Liver (tissue), 9 donors: Measurements from ENCODE around the gene FXYD4. TPM values are rescaled to one million over a fixed set of nuclear protein-coding genes. Genes with fewer than 3 reads are reported as not detected.

Source experiments
- DNase-seq: peaks from one replicate; pipeline ENCODE4 v3.0.0-alpha.2; 2017; ENCODE audit warnings: low spot score
- H3K27ac ChIP-seq, 2 donors: one replicate each; pipeline ENCODE4 v1.7.0; 2013; ENCODE audit warnings: inconsistent platforms in 2 of 2, low read length in 2 of 2, control low read depth in 1 of 2, low read depth in 1 of 2, mild to moderate bottlenecking in 1 of 2
- H3K27me3 ChIP-seq, 4 donors: one replicate each; pipeline versions ENCODE4 v1.6.1 to v1.7.0; 2013; ENCODE audit warnings: low read length in 3 of 4, inconsistent platforms in 1 of 4, mild to moderate bottlenecking in 1 of 4, moderate library complexity in 1 of 4; ENCODE audit not compliant: control insufficient read depth in 4 of 4, insufficient read depth in 4 of 4
- H3K36me3 ChIP-seq, 4 donors: one replicate each; pipeline versions ENCODE4 v1.6.1 to v1.7.0; 2013; ENCODE audit warnings: low read length in 3 of 4, mild to moderate bottlenecking in 3 of 4, low read depth in 1 of 4, moderate library complexity in 1 of 4; ENCODE audit not compliant: control insufficient read depth in 4 of 4, insufficient read depth in 3 of 4
- H3K4me1 ChIP-seq, 4 donors: one replicate each; pipeline versions ENCODE4 v1.6.1 to v1.7.0; 2013; ENCODE audit warnings: low read length in 3 of 4, mild to moderate bottlenecking in 3 of 4, moderate library complexity in 1 of 4; ENCODE audit not compliant: control insufficient read depth in 4 of 4, insufficient read depth in 4 of 4
- H3K4me3 ChIP-seq, 3 donors: one replicate each; pipeline versions ENCODE4 v1.6.1 to v1.7.0; 2013; ENCODE audit warnings: low read length in 3 of 3, control low read depth in 1 of 3, low read depth in 1 of 3, mild to moderate bottlenecking in 1 of 3
- H3K9ac ChIP-seq, 2 donors: one replicate each; pipeline ENCODE4 v1.7.0; 2013; ENCODE audit warnings: low read length in 2 of 2, mild to moderate bottlenecking in 2 of 2, moderate library complexity in 2 of 2, control low read depth in 1 of 2, low read depth in 1 of 2
- H3K9me3 ChIP-seq, 4 donors: one replicate each; pipeline versions ENCODE4 v1.6.1 to v1.7.0; 2013; ENCODE audit warnings: low read length in 3 of 4; ENCODE audit not compliant: control insufficient read depth in 4 of 4
- ATF3 ChIP-seq: IDR thresholded peaks from 2 replicates; pipeline ENCODE4 v1.6.1; 2016; ENCODE audit warnings: antibody characterized with exemption
- CTCF ChIP-seq: fragments of 150-350 bp; IDR thresholded peaks from 2 replicates; pipeline ENCODE4 v1.5.1; 2017; ENCODE audit warnings: improper control_type of control experiment, low read depth, low read length; ENCODE audit not compliant: missing input control
- EGR1 ChIP-seq, 2 donors: IDR thresholded peaks; 2 replicates each; pipeline ENCODE4 v1.6.1; 2016 to 2018; ENCODE audit warnings: antibody characterized with exemption in 2 of 2, low read depth in 2 of 2
- FOXA1 ChIP-seq: IDR thresholded peaks from 2 replicates; pipeline ENCODE4 v1.6.1; 2016; ENCODE audit warnings: antibody characterized with exemption
- FOXA2 ChIP-seq: IDR thresholded peaks from 2 replicates; pipeline ENCODE4 v1.6.1; 2016; ENCODE audit warnings: antibody characterized with exemption
- GABPA ChIP-seq, 2 donors: IDR thresholded peaks in 1 of 2; conservative IDR thresholded peaks in 1 of 2; 2 replicates each; pipeline ENCODE4 v1.6.1; 2016; ENCODE audit warnings: antibody characterized with exemption in 2 of 2, mild to moderate bottlenecking in 1 of 2, moderate library complexity in 1 of 2
- HNF4A ChIP-seq, 2 donors: conservative IDR thresholded peaks; 2 replicates each; pipeline ENCODE4 v1.6.1; 2016; ENCODE audit warnings: antibody characterized with exemption in 2 of 2, mild to moderate bottlenecking in 2 of 2
- HNF4G ChIP-seq: IDR thresholded peaks from 2 replicates; pipeline ENCODE4 v1.6.1; 2016; ENCODE audit warnings: antibody characterized with exemption
- JUND ChIP-seq, 2 donors: IDR thresholded peaks; 2 replicates each; pipeline ENCODE4 v1.6.1; 2016; ENCODE audit warnings: antibody characterized with exemption in 2 of 2
- MAX ChIP-seq: IDR thresholded peaks from 2 replicates; pipeline ENCODE4 v1.6.1; 2016; ENCODE audit warnings: antibody characterized with exemption
- NR2F2 ChIP-seq: IDR thresholded peaks from 2 replicates; pipeline ENCODE4 v1.6.1; 2016; ENCODE audit warnings: antibody characterized with exemption
- RAD21 ChIP-seq, 2 donors: IDR thresholded peaks; 2 replicates each; pipeline ENCODE4 v1.6.1; 2016; ENCODE audit warnings: antibody characterized with exemption in 2 of 2, mild to moderate bottlenecking in 2 of 2
- REST ChIP-seq: IDR thresholded peaks from 2 replicates; pipeline ENCODE4 v1.6.1; 2016; ENCODE audit warnings: antibody characterized with exemption, mild to moderate bottlenecking
- RXRA ChIP-seq, 2 donors: IDR thresholded peaks; 2 replicates each; pipeline ENCODE4 v1.6.1; 2017 to 2018; ENCODE audit warnings: antibody characterized with exemption in 2 of 2, mild to moderate bottlenecking in 1 of 2
- SP1 ChIP-seq: IDR thresholded peaks from 2 replicates; pipeline ENCODE4 v1.6.1; 2018; ENCODE audit warnings: antibody characterized with exemption, mild to moderate bottlenecking
- TAF1 ChIP-seq: conservative IDR thresholded peaks from 2 replicates; pipeline ENCODE4 v1.6.1; 2016; ENCODE audit warnings: antibody characterized with exemption, mild to moderate bottlenecking
- YY1 ChIP-seq: IDR thresholded peaks from 2 replicates; pipeline ENCODE4 v1.6.1; 2016; ENCODE audit warnings: antibody characterized with exemption, mild to moderate bottlenecking
- ZBTB33 ChIP-seq: IDR thresholded peaks from 2 replicates; pipeline ENCODE4 v1.6.1; 2016; ENCODE audit warnings: antibody characterized with exemption
- WGBS: extraction: QIAGEN DNeasy Blood & Tissue Kit; methylation state at CpG from one replicate; pipeline ENCODE4 v1.1.7; 2013; 5-methylcytosine and 5-hydroxymethylcytosine counted together
- polyA plus RNA-seq, 2 donors: library from polyadenylated mRNA; stranded (reverse) in 1 of 2; unstranded in 1 of 2; fragments of 200-250 nt in 1 of 2; fragments of >200 nt in 1 of 2; fragmentation: Nextera tagmentation in 1 of 2; extraction: Ambion mirVana in 1 of 2; gene quantifications; one replicate each; pipeline versions ENCODE4 v1.2.1 to v1.2.3, GENCODE V29; 2013 to 2015
- total RNA-seq, 2 donors: library from RNA; depleted of rRNA; stranded (reverse); fragments of >200 nt; gene quantifications; one replicate each; pipeline ENCODE4 v1.2.3, GENCODE V29; 2014
- donor health status: healthy.
- donor health status: healthy.
- donor health status: healthy.
- donor health status: healthy.
- donor health status: healthy.

The FXYD4 gene
- total and polyA plus RNA-seq, 4 donors = not detected

GRCh38 chr10:43396928-43397624, 25.6 kb downstream of the FXYD4 start:
- DNase-seq = peak; percentile 85
- peaks cover 9 to 73% (median 57%) of the 10 kb centered on the region in 4 donors for H3K4me1 ChIP-seq
- WGBS = 1% methylated on average over 70 of the region's 70 CpGs
- peaks cover 3 to 17% (median 16%) of the 10 kb centered on the region in 4 donors for H3K36me3 ChIP-seq
- H3K4me3 ChIP-seq = peak overlapping the region; percentile 51 to 87 (median 57)
- no peaks in the 10 kb centered on the region for H3K27me3 ChIP-seq
- TF ChIP-seq GABPA (IDR thresholded peaks at IDR 0.05 in 1 of 2, conservative IDR thresholded peaks at IDR 0.05 in 1 of 2) (peak; percentile 35 to 81), HNF4A (conservative IDR thresholded peaks at IDR 0.05) (peak; percentile 77 to 80), RXRA (IDR thresholded peaks at IDR 0.05) (peak; percentile 73 to 79), NR2F2 (peak; percentile 48), HNF4G (peak; percentile 67), FOXA2 (no peak), MAX (peak; percentile 100), ATF3 (peak; percentile 20), TAF1 (peak; percentile 90), RAD21 (IDR thresholded peaks at IDR 0.05) (peak; percentile 20 to 52), YY1 (peak; percentile 92), JUND (IDR thresholded peaks at IDR 0.05) (peak in 1 of 2 donors; percentile 54), SP1 (peak; percentile 84), EGR1 (IDR thresholded peaks at IDR 0.05; ENCODE audit: low read depth in 2 of 2) (peak; percentile 98), REST (peak; percentile 70), ZBTB33 (peak; percentile 59), FOXA1 (peak; percentile 35), CTCF (no peak)
- H3K9ac ChIP-seq = peak overlapping the region; percentile 37 to 40
- H3K9me3 ChIP-seq = no peaks in the 10 kb centered on the region
- H3K27ac ChIP-seq = peak overlapping the region; percentile 95 to 97
